ENCODE measurements around the gene RAC3. TPM values are rescaled to one million over a fixed set of nuclear protein-coding genes. Genes with fewer than 3 reads are reported as not detected.

The RAC3 gene
- total and polyA plus RNA-seq, 8 donors, result 0.97 to 12.6 (median 2.5) TPM

DNA sequence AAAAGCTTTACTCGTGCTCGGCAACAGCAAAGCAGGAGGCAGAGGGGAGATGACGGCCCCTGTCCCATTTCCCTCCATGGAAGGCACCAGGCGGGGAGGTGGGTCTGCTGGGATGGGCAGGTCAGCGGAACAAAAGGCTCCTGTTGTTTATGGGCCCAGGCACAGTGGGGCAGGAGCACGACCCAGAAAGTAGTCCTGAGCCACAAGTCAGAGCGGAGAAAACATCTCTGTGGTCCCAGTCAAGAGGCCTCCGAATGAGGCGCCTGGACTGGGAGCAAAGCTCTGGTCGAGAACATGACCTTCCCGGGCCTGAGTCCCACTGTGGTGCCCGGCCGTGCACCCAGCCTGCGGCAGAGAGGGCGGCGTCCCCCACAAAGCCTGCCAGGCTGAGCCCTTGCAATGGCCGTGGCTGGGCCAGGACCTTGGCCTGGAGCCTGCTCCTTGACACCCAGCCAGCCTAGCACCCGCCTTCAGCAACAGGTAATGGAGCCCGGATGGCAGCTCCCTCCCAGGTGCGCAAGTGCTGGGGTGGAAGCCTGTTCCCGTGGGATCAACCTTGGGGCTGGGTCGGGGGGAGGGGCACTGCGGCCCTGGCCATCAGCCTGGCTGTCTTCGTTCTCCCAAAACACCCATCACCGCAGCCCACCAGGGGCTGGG, 16.6 kb downstream of the RAC3 start:
- Histone ChIP-seq H3K36me3 (no peaks in the 10 kb centered on the region), H3K4me3 (no peak overlapping the region), H3K27ac (no peak overlapping the region), H3K4me1 (peaks cover 0 to 9% (median 0%) of the 10 kb centered on the region in 3 donors), H3K27me3 (no peaks in the 10 kb centered on the region), H3K9me3 (no peaks in the 10 kb centered on the region)
- intact Hi-C loops (cut with DNase I), result no loop called here
- FAIRE-seq, result no peak
- DNase-seq, result peak in 1 of 6 donors; percentile 70
- TF ChIP-seq, protein P1, sequence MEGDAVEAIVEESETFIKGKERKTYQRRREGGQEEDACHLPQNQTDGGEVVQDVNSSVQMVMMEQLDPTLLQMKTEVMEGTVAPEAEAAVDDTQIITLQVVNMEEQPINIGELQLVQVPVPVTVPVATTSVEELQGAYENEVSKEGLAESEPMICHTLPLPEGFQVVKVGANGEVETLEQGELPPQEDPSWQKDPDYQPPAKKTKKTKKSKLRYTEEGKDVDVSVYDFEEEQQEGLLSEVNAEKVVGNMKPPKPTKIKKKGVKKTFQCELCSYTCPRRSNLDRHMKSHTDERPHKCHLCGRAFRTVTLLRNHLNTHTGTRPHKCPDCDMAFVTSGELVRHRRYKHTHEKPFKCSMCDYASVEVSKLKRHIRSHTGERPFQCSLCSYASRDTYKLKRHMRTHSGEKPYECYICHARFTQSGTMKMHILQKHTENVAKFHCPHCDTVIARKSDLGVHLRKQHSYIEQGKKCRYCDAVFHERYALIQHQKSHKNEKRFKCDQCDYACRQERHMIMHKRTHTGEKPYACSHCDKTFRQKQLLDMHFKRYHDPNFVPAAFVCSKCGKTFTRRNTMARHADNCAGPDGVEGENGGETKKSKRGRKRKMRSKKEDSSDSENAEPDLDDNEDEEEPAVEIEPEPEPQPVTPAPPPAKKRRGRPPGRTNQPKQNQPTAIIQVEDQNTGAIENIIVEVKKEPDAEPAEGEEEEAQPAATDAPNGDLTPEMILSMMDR (IDR thresholded peaks at IDR 0.05), result no peak
- no peak for ATAC-seq
- 87 to 89% methylated on average over 25 of the region's 25 CpGs for WGBS, 2 donors

DNA sequence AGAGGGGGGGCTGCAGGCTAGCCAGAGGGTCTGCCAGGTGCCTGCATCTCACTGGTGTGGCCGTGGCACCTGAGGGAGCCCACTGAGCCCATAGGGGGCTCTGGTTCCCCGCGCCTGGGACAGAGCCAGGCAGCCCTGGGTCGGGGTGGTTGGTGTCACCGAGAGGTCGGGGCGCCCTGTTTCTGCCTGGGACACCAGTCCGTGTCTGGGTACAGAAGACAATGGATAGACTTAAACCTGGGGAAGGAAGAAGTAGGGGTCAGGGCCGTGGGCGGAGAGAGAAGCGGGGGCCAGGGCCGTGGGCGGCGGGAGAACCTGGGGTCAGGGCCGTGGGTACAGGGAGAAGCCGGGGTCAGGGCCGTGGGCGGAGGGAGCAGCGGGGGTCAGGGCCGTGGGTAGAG, 17.1 kb downstream of the RAC3 start:
- Histone ChIP-seq H3K27ac (no peak overlapping the region), H3K4me3 (no peak overlapping the region), H3K36me3 (no peaks in the 10 kb centered on the region), H3K4me1 (peaks cover 0 to 11% (median 0%) of the 10 kb centered on the region in 3 donors), H3K27me3 (no peaks in the 10 kb centered on the region), H3K9me3 (no peaks in the 10 kb centered on the region)
- ATAC-seq, result no peak
- intact Hi-C loops (cut with DNase I), result no loop called here
- no peak for FAIRE-seq
- TF ChIP-seq, protein P1 (IDR thresholded peaks at IDR 0.05), result no peak
- DNase-seq, result peak in 2 of 6 donors; percentile 31 to 74
- 89 to 90% methylated on average over 20 of the region's 20 CpGs for WGBS, 2 donors

GRCh38 chr17:82049106-82049505, 17.6 kb downstream of the RAC3 start:
- TF ChIP-seq, protein P1 (IDR thresholded peaks at IDR 0.05), result no peak
- ATAC-seq, result no peak

DNA sequence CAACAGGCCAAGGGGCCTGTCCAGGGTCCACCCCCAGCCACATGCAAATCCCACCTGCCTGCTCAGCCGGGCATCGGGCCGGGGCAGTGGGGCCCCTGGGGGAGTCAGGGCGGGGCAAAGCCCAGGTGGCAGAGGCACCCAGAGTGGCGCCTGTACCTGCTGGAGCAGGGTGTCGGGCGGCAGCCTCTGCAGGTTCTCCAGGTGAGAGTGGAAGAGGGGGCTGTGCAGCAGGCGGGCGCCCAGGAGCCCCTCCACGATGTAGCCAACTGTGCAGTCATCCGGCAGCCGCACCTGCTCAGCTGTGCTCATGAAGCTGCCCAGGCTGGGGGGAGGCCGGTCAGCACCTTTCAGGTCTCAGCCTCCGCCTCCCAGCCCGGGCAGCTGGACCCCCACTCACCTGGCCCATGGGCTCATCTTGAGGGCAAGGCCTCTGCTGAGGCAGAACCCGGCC, 18.1 kb downstream of the RAC3 start:
- TF ChIP-seq, protein P1 (IDR thresholded peaks at IDR 0.05), result no peak
- Histone ChIP-seq H3K4me3 (no peak overlapping the region), H3K4me1 (peaks cover 0 to 11% (median 0%) of the 10 kb centered on the region in 3 donors), H3K27ac (no peak overlapping the region), H3K27me3 (no peaks in the 10 kb centered on the region), H3K36me3 (no peaks in the 10 kb centered on the region), H3K9me3 (no peaks in the 10 kb centered on the region)
- ATAC-seq, result no peak
- 92 to 97% methylated on average over 16 of the region's 16 CpGs for WGBS, 2 donors
- intact Hi-C loops (cut with DNase I), result no loop called here
- DNase-seq, result peak in 3 of 6 donors; percentile 16 to 72 (median 39)
- no peak for FAIRE-seq

More at GRCh38 chr17:82049106-82049505, 17.6 kb downstream of the RAC3 start:
- DNase-seq (no peak), FAIRE-seq (no peak)
- Histone ChIP-seq H3K27ac (no peak overlapping the region), H3K36me3 (no peaks in the 10 kb centered on the region), H3K27me3 (no peaks in the 10 kb centered on the region), H3K4me1 (peaks cover 0 to 11% (median 0%) of the 10 kb centered on the region in 3 donors), H3K9me3 (no peaks in the 10 kb centered on the region), H3K4me3 (no peak overlapping the region)
- 90 to 95% methylated on average over 8 of the region's 8 CpGs for WGBS, 2 donors
- intact Hi-C loops (cut with DNase I), result no loop called here

DNA sequence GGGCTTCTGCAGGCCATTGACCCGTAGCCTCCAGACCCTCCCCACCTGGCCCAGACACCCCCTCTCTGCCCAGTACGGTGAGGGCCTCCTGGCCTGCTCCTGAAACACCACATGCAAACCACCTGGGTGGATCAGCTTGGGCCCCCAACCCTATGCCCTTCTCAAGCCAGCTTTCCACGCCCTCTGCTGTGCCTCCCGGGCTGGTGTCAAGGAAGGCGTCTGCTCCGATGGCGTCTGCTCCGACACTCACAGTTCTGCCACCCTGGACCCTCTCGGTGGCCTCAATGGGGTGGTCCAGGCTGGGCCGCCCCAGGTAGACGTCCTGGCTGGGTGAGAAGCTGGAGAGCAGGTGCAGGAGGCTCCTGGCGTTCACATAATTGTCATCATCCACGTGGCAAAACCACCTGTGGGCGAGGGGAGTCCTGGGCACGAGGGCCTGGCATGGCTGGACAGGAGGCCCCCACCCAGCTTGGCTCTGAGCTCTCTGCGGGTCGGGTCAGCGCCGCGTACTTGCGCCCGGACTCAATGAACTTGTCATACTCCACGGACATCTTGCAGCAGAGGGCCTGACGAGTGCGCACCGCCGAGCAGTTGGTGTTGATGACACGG, 18.8 kb downstream of the RAC3 start:
- intact Hi-C loops (cut with DNase I), result no loop called here
- peak overlapping the region in 3 of 4 donors; percentile 68 to 92 (median 81) for H3K4me3 ChIP-seq
- TF ChIP-seq, protein P1 (IDR thresholded peaks at IDR 0.05), result no peak
- no peak overlapping the region for H3K27ac ChIP-seq
- 81 to 84% methylated on average over 28 of the region's 28 CpGs for WGBS, 2 donors
- H3K9me3 ChIP-seq, result no peaks in the 10 kb centered on the region
- FAIRE-seq (no peak), DNase-seq (peak in 3 of 6 donors; percentile 3 to 21 (median 20)), ATAC-seq (no peak)
- H3K36me3 ChIP-seq, result peaks cover 0 to 4% (median 0%) of the 10 kb centered on the region in 3 donors
- no peaks in the 10 kb centered on the region for H3K27me3 ChIP-seq
- peaks cover 0 to 11% (median 0%) of the 10 kb centered on the region in 3 donors for H3K4me1 ChIP-seq

Data from pancreas (tissue), 10 donors.